Activated effector memory CD4-positive, alpha-beta T cell treated with anti-CD3 and anti-CD28 coated beads, Interleukin-2, amount 50 U/mL, for 16 hours (primary cell): Measurements from ENCODE around the gene CHML.
"Not testable (repeated sequence)": the region's sequence is repeated elsewhere in the genome, so short reads cannot be mapped to it uniquely, and the experiment has no call there.

Experiments
- DNase-seq: peaks from one replicate; pipeline ENCODE4 v3.0.0-alpha.2; 2020

Gene CHML

GRCh38 chr1:241640149-241640866, at the start of gene CHML, which contains the start of gene OPN3:
Gene CHML (minus strand): TSS chr1:241640369. CDS start chr1:241635766, 4,603 bp downstream.
Gene OPN3 (minus strand): TSS chr1:241640369. CDS start chr1:241640254, 115 bp downstream.
- DNase-seq: peak; percentile 96

GRCh38 chr1:241688940-241689368, 48.8 kb upstream of the CHML start:
- no peak for DNase-seq

- no peak for DNase-seq
These were observed 43.9 kb upstream of the CHML start for GRCh38 chr1:241684108-241684507.

- DNase-seq: no peak
These were observed 42.8 kb upstream of the CHML start for GRCh38 chr1:241682921-241683320.

- DNase-seq: not testable (repeated sequence)
These were observed 41.8 kb upstream of the CHML start for GRCh38 chr1:241681861-241682448.

GRCh38 chr1:241679961-241680360, 39.8 kb upstream of the CHML start:
- DNase-seq: no peak

GRCh38 chr1:241679404-241679803, 39.2 kb upstream of the CHML start:
- no peak for DNase-seq

GRCh38 chr1:241678536-241678935, 38.4 kb upstream of the CHML start:
- DNase-seq: no peak

- no peak for DNase-seq
These were observed 37.0 kb upstream of the CHML start for GRCh38 chr1:241677201-241677600.

GRCh38 chr1:241675983-241676382, 35.8 kb upstream of the CHML start:
- DNase-seq: no peak

- DNase-seq: no peak
These were observed 34.7 kb upstream of the CHML start for GRCh38 chr1:241674805-241675384.

- no peak for DNase-seq
These were observed 32.1 kb upstream of the CHML start for GRCh38 chr1:241672301-241672700.

- DNase-seq: no peak
These were observed 26.2 kb upstream of the CHML start for GRCh38 chr1:241666419-241666818.

- no peak for DNase-seq
These were observed 20.3 kb upstream of the CHML start for GRCh38 chr1:241660424-241660972.

GRCh38 chr1:241659016-241659415, 18.8 kb upstream of the CHML start:
- DNase-seq: not testable (repeated sequence)

GRCh38 chr1:241658081-241658793, 18.1 kb upstream of the CHML start:
- DNase-seq: no peak

GRCh38 chr1:241654641-241655040, 14.5 kb upstream of the CHML start:
- no peak for DNase-seq

GRCh38 chr1:241654019-241654418, 13.8 kb upstream of the CHML start:
- no peak for DNase-seq

GRCh38 chr1:241652012-241652411, 11.8 kb upstream of the CHML start, which contains the start of gene WDR64:
Gene WDR64 (plus strand): TSS chr1:241652281. CDS start chr1:241652485, 204 bp downstream.
- DNase-seq: no peak

- no peak for DNase-seq
These were observed 8.0 kb upstream of the CHML start for GRCh38 chr1:241648159-241648558.

- DNase-seq: no peak
These were observed 7.5 kb upstream of the CHML start for GRCh38 chr1:241647658-241648057.

- DNase-seq: no peak
These were observed 6.0 kb upstream of the CHML start for GRCh38 chr1:241646201-241646600.

- DNase-seq: no peak
These were observed 5.0 kb upstream of the CHML start for GRCh38 chr1:241645199-241645598.
